Stimulated activated CD4-positive, alpha-beta T cell treated with anti-CD3 and anti-CD28 coated beads, Interleukin-2, amount 100 ng/mL, for 48 hours (primary cell): ENCODE data around the gene ADGRL3.
"Not testable (repeated sequence)": the region's sequence is repeated elsewhere in the genome, so short reads cannot be mapped to it uniquely, and the experiment has no call there.

Experiments
- DNase-seq, 2 donors: peaks; one replicate each; pipeline ENCODE4 v3.0.0-alpha.2; 2020

The ADGRL3 gene

GRCh38 chr4:61372817-61373216, 172.7 kb downstream of the ADGRL3 start:
- DNase-seq, result not testable (repeated sequence)

- DNase-seq, result no peak
Measured at GRCh38 chr4:61373901-61374440, 173.8 kb downstream of the ADGRL3 start.

GRCh38 chr4:61374447-61374891, 174.3 kb downstream of the ADGRL3 start:
- DNase-seq, result no peak

GRCh38 chr4:61375301-61375700, 175.2 kb downstream of the ADGRL3 start:
- DNase-seq, result no peak

- no peak for DNase-seq
Measured at GRCh38 chr4:61376301-61376700, 176.2 kb downstream of the ADGRL3 start.

GRCh38 chr4:61379406-61379805, 179.3 kb downstream of the ADGRL3 start:
- no peak for DNase-seq

GRCh38 chr4:61380865-61381264, 180.7 kb downstream of the ADGRL3 start:
- no peak for DNase-seq

- DNase-seq, result no peak
Measured at GRCh38 chr4:61385256-61385655, 185.1 kb downstream of the ADGRL3 start.

- DNase-seq, result not testable (repeated sequence)
Measured at GRCh38 chr4:61387372-61387771, 187.2 kb downstream of the ADGRL3 start.

GRCh38 chr4:61389640-61390039, 189.5 kb downstream of the ADGRL3 start:
- DNase-seq, result no peak

- no peak for DNase-seq
Measured at GRCh38 chr4:61395754-61396153, 195.6 kb downstream of the ADGRL3 start.

- no peak for DNase-seq
Measured at GRCh38 chr4:61397174-61397573, 197.0 kb downstream of the ADGRL3 start.

- no peak for DNase-seq
Measured at GRCh38 chr4:61400439-61401038, 200.4 kb downstream of the ADGRL3 start.

GRCh38 chr4:61401771-61402170, 201.6 kb downstream of the ADGRL3 start:
- DNase-seq, result no peak

- no peak for DNase-seq
Measured at GRCh38 chr4:61405307-61405706, 205.2 kb downstream of the ADGRL3 start.

GRCh38 chr4:61406677-61407076, 206.6 kb downstream of the ADGRL3 start:
- no peak for DNase-seq

- no peak for DNase-seq
Measured at GRCh38 chr4:61407642-61408618, 207.8 kb downstream of the ADGRL3 start.

GRCh38 chr4:61408861-61409260, 208.7 kb downstream of the ADGRL3 start:
- DNase-seq, result no peak

- no peak for DNase-seq
Measured at GRCh38 chr4:61411241-61411640, 211.1 kb downstream of the ADGRL3 start.

GRCh38 chr4:61425315-61425714, 225.2 kb downstream of the ADGRL3 start:
- no peak for DNase-seq

GRCh38 chr4:61426229-61426628, 226.1 kb downstream of the ADGRL3 start:
- DNase-seq, result no peak

GRCh38 chr4:61427099-61427817, 227.1 kb downstream of the ADGRL3 start:
- DNase-seq, result no peak
